T-cell (primary cell): ENCODE data around the gene GRM7. TPM values are rescaled to one million over a fixed set of nuclear protein-coding genes. Genes with fewer than 3 reads are reported as not detected.

Experiments
- ATAC-seq, 4 experiments: fragments of 200-7000 bp in 3 of 4; fragments of 150-1000 bp in 1 of 4; cut with Tn5 transposase; replicated peaks in 1 of 4; 1 replicate in 3 of 4; 2 replicates in 1 of 4; pipeline ENCODE4 v1.10.0; 2021; ENCODE audit warnings: moderate library complexity in 3 of 4, mild to moderate bottlenecking in 2 of 4, moderate number of reproducible peaks in 1 of 4
- CTCF ChIA-PET, 2 donors: fragments of 300-600 bp; sonication (Branson Sonifier 250); formaldehyde crosslinking; loops; one replicate each; lab custom pipeline; 2022; ENCODE audit warnings: antibody characterized with exemption in 2 of 2; lab: Charles Lee
- POLR2A ChIA-PET, 2 donors: fragments of 300-600 bp; sonication (Branson Sonifier 250); formaldehyde crosslinking; loops; one replicate each; lab custom pipeline; 2022; ENCODE audit warnings: antibody characterized with exemption in 2 of 2; lab: Charles Lee
- DNase-seq, 35 experiments: peaks; one replicate each; pipeline versions ENCODE4 v3.0.0 to v3.0.0-alpha.2; 2013 to 2023
- H3K27ac ChIP-seq: one replicate; pipeline ENCODE4 v1.5.1; 2013; ENCODE audit warnings: low read length
- H3K27me3 ChIP-seq, 2 experiments: replicated peaks in 1 of 2; 1 replicate in 1 of 2; 2 replicates in 1 of 2; pipeline versions ENCODE4 v1.6.1 to v1.7.0; 2013; ENCODE audit warnings: low read length in 1 of 2, mixed read lengths in 1 of 2; ENCODE audit not compliant: control insufficient read depth in 2 of 2, insufficient read depth in 2 of 2; ENCODE audit errors: extremely low read depth in 1 of 2
- H3K36me3 ChIP-seq, 2 donors: 1 replicate in 1 of 2; 2 replicates in 1 of 2; pipeline versions ENCODE4 v1.6.1 to v1.7.0; 2013; ENCODE audit warnings: low read length in 1 of 2; ENCODE audit not compliant: control insufficient read depth in 2 of 2, insufficient read depth in 1 of 2; ENCODE audit errors: extremely low read depth in 1 of 2
- H3K4me1 ChIP-seq, 2 experiments: 1 replicate in 1 of 2; 2 replicates in 1 of 2; pipeline versions ENCODE4 v1.6.1 to v1.7.0; 2013; ENCODE audit warnings: low read length in 2 of 2, mixed read lengths in 1 of 2; ENCODE audit not compliant: insufficient read depth in 2 of 2, control insufficient read depth in 1 of 2; ENCODE audit errors: extremely low read depth in 1 of 2
- H3K4me3 ChIP-seq, 2 donors: 1 replicate in 1 of 2; 2 replicates in 1 of 2; pipeline versions ENCODE4 v1.5.1 to v1.7.0; 2013; ENCODE audit warnings: mild to moderate bottlenecking in 2 of 2, low read length in 1 of 2, moderate library complexity in 1 of 2; ENCODE audit not compliant: control insufficient read depth in 1 of 2; ENCODE audit errors: extremely low read depth in 1 of 2
- H3K9me3 ChIP-seq: 2 replicates; pipeline ENCODE4 v1.7.0; 2013
- H3K27ac Mint-ChIP-seq, 2 donors: one replicate each; pipeline ENCODE4 v1.8.0; 2020 to 2021; ENCODE audit warnings: mild to moderate bottlenecking in 2 of 2, mixed read lengths in 2 of 2
- H3K27me3 Mint-ChIP-seq, 2 donors: one replicate each; pipeline ENCODE4 v1.8.0; 2021 to 2022; ENCODE audit warnings: mixed read lengths in 2 of 2
- H3K36me3 Mint-ChIP-seq: one replicate; pipeline ENCODE4 v1.8.0; 2021; ENCODE audit warnings: mixed read lengths
- H3K4me1 Mint-ChIP-seq, 3 donors: one replicate each; pipeline ENCODE4 v1.8.0; 2020 to 2022; ENCODE audit warnings: mixed read lengths in 3 of 3, mild to moderate bottlenecking in 1 of 3
- H3K4me3 Mint-ChIP-seq, 3 donors: one replicate each; pipeline ENCODE4 v1.8.0; 2020 to 2022; ENCODE audit warnings: mild to moderate bottlenecking in 3 of 3, mixed read lengths in 3 of 3, moderate library complexity in 3 of 3
- H3K9me3 Mint-ChIP-seq, 3 donors: one replicate each; pipeline ENCODE4 v1.8.0; 2020 to 2022; ENCODE audit warnings: mixed read lengths in 3 of 3
- WGBS: methylation state at CpG from one replicate; pipeline ENCODE4 v1.1.5; 2013; ENCODE audit warnings: missing lambda C conversion rate; ENCODE audit not compliant: insufficient coverage; 5-methylcytosine and 5-hydroxymethylcytosine counted together
- total RNA-seq, 35 experiments: library from RNA in 6 of 35; stranded (reverse) in 6 of 35; fragments of 120-200 nt in 1 of 35; gene quantifications; one replicate each; pipeline versions ENCODE4 v1.2.1 to v1.2.4 and lab custom pipeline; 2013 to 2026

GRM7 gene
- total RNA-seq, 5 donors from 2014 or later (not counting 1 experiment from before 2014, with no cell fraction given) = not detected

DNA sequence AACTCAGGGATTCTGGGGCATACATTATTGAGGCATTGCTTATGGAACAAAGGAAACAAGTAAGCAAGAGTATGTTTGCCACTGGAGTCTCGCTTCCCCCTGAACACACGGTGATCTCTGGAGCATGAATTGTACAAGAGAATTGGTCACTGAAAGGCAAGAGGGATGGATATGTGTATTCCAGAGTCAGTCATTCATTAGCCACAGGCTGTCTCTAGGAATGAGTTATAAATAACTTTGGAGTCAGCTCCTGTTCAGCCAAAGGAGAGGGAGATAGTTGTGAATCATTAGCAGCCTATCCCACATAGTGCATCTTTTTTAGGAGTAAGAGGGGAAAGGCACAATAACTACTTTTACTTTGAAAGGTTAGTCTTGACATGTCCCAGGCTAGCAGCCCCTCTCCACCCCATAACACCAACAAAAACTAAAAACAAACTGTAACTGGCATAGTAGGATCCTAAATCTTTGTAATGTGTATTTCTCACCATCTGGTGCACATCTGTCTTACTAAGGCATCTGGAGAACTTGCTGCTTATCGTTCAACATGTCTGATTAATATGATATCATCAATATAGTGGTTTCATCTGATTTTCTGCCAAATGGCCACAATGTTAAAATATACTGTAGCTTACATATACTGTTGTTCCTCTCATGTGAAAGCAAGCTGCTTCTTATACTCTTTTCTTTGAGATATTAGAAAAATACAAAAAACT, 462.2 kb downstream of the GRM7 start:
- Mint-ChIP-seq H3K9me3 (peaks cover 0 to 3% (median 3%) of the 10 kb centered on the region in 3 donors), H3K4me3 (no peak overlapping the region), H3K27ac (no peak overlapping the region), H3K27me3 (no peaks in the 10 kb centered on the region), H3K36me3 (no peaks in the 10 kb centered on the region), H3K4me1 (no peaks in the 10 kb centered on the region)
- Histone ChIP-seq H3K27me3 (no peaks in the 10 kb centered on the region), H3K4me1 (no peaks in the 10 kb centered on the region), H3K36me3 (no peaks in the 10 kb centered on the region), H3K9me3 (no peaks in the 10 kb centered on the region), H3K27ac (no peak overlapping the region), H3K4me3 (no peak overlapping the region)
- no peak for ATAC-seq
- no peak for DNase-seq
- WGBS = 78% methylated on average over 2 of the region's 3 CpGs
- ChIA-PET CTCF (no interaction called here), POLR2A (no interaction called here)

DNA sequence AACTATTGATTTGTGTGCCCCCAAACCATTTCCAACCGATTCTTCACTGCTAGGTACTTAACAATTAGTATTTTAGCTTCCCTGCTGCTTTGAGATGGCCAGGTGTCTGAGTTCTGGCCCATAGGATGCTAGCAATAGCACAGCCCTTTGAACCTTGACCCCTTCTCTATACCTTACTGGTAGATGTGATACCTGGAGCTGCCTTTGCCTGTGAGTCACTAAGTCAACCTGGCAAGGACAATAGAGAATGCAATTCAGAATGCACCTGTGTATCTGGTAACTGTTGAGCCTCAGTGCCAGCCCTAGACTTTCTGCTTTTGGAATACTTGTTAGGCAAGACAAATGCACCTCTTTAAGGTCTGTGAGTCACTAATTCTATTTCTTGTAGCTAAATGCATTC, 467.4 kb downstream of the GRM7 start:
- ATAC-seq (no peak), DNase-seq (no peak)
- peaks cover 0 to 2% (median 0%) of the 10 kb centered on the region in 3 donors for H3K9me3 Mint-ChIP-seq
- H3K27ac Mint-ChIP-seq = no peak overlapping the region
- H3K9me3 ChIP-seq = no peaks in the 10 kb centered on the region
- no peaks in the 10 kb centered on the region for H3K27me3 ChIP-seq
- H3K36me3 ChIP-seq = no peaks in the 10 kb centered on the region
- H3K27me3 Mint-ChIP-seq = peaks cover 0 to 6% of the 10 kb centered on the region in 2 donors
- H3K4me1 ChIP-seq = no peaks in the 10 kb centered on the region
- CTCF ChIA-PET = no interaction called here
- H3K4me3 Mint-ChIP-seq = no peak overlapping the region
- H3K4me1 Mint-ChIP-seq = no peaks in the 10 kb centered on the region
- POLR2A ChIA-PET = no interaction called here
- no peak overlapping the region for H3K4me3 ChIP-seq
- H3K27ac ChIP-seq = no peak overlapping the region
- H3K36me3 Mint-ChIP-seq = no peaks in the 10 kb centered on the region
- WGBS = 60% methylated on average over 1 of the region's 1 CpG

DNA sequence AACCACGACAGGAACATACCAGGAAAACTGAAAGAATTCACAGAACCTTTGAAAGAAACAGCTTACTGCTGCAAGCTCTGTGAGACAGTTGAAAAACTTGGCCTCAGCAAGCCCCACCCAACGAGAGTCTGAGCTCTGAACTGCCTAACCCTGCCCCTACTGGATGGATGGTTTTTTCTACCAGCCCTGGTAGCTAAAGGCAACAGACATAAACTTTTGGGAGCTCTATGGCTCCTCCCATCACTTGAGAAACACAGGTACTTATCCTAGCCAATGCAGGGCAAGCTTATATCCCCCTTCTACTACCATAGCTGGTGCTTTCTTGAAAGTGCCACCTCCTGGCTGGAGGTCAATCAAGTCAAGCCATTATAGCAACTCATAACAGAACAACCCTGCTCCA, 471.8 kb downstream of the GRM7 start:
- CTCF ChIA-PET = no interaction called here
- Mint-ChIP-seq H3K4me3 (no peak overlapping the region), H3K9me3 (peaks cover 0 to 24% (median 7%) of the 10 kb centered on the region in 3 donors), H3K27ac (no peak overlapping the region), H3K36me3 (no peaks in the 10 kb centered on the region), H3K27me3 (peaks cover 0 to 6% of the 10 kb centered on the region in 2 donors), H3K4me1 (no peaks in the 10 kb centered on the region)
- POLR2A ChIA-PET = no interaction called here
- no peaks in the 10 kb centered on the region for H3K27me3 ChIP-seq
- H3K9me3 ChIP-seq = no peaks in the 10 kb centered on the region
- no peaks in the 10 kb centered on the region for H3K4me1 ChIP-seq
- no peak overlapping the region for H3K4me3 ChIP-seq
- no peak for ATAC-seq
- no peak for DNase-seq
- 44% methylated on average over 2 of the region's 2 CpGs for WGBS
- no peak overlapping the region for H3K27ac ChIP-seq
- H3K36me3 ChIP-seq = no peaks in the 10 kb centered on the region

DNA sequence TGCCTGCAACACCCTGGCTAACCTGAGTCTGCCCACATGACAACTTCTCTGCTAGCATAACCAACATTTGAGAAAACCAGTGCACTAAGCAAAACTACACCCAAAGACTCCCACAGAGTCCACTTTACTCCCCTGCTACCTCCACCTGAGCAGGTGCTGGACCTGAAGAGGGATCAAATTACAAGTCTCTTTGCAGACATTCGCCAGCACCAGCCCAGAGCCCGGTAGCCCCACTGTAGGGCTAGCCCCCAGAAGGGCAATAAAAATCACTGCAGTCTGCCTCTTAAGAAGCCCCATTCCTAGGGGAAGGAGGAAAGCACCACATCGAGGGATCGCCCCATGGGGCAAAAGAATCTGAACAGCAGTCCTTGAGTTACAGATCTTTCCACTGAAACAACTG, 472.2 kb downstream of the GRM7 start:
- Histone ChIP-seq H3K27me3 (no peaks in the 10 kb centered on the region), H3K36me3 (no peaks in the 10 kb centered on the region), H3K27ac (no peak overlapping the region), H3K4me1 (no peaks in the 10 kb centered on the region), H3K4me3 (no peak overlapping the region), H3K9me3 (no peaks in the 10 kb centered on the region)
- Mint-ChIP-seq H3K4me1 (no peaks in the 10 kb centered on the region), H3K27ac (no peak overlapping the region), H3K9me3 (peaks cover 0 to 24% (median 7%) of the 10 kb centered on the region in 3 donors), H3K4me3 (no peak overlapping the region), H3K36me3 (no peaks in the 10 kb centered on the region), H3K27me3 (peaks cover 0 to 6% of the 10 kb centered on the region in 2 donors)
- ATAC-seq (no peak), DNase-seq (no peak)
- 100% methylated on average over 2 of the region's 4 CpGs for WGBS
- POLR2A ChIA-PET = no interaction called here
- CTCF ChIA-PET = no interaction called here

DNA sequence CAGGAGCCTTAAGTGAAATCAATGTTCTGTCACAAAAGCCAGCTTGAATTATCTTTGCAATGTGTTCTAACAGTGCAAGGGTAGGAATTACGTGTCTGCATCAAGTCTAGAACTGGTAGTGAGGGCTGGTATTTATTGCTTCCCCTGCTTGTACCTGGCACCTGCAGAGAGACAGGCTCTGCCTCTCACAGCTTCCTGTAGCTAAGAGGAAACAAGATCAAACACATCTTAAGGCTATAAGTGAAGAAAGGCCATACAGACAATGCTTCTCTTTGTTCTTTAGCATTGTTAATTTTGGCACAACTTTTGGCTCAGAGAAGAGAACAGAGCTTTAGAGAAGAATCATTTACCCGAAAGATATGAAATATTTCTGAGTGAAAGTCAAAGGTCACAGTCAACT, 479.9 kb downstream of the GRM7 start:
- no peak overlapping the region for H3K27ac Mint-ChIP-seq
- peak in 2 of 4 experiments; percentile 27 to 48 for ATAC-seq
- CTCF ChIA-PET = no interaction called here

DNA sequence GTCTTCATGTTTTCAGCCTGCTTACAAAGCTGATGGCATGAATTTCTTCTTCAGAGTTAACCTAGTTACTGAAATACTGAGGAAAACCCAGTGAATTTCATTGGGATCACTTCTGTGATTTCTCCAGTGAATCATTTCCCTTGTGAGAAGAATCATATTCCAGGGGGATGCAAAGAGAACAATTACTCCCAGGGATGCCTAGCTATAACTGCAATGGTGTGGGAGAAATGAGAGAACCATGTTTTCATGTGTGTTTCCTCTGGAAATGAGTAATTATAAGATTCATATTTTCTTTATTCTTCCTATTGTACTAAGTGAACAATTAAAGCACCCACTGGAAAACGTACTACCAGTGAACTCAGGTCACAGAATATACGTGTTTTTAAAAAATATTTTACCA, 485.4 kb downstream of the GRM7 start:
- H3K27ac Mint-ChIP-seq = no peak overlapping the region
- H3K36me3 ChIP-seq = no peaks in the 10 kb centered on the region
- CTCF ChIA-PET = no interaction called here
- WGBS = no CpG with 5 or more reads among the region's 2 CpGs
- no peak overlapping the region for H3K4me3 Mint-ChIP-seq
- no peaks in the 10 kb centered on the region for H3K27me3 ChIP-seq
- POLR2A ChIA-PET = no interaction called here
- H3K27me3 Mint-ChIP-seq = no peaks in the 10 kb centered on the region
- H3K27ac ChIP-seq = no peak overlapping the region
- peaks cover 0 to 1% (median under 1%) of the 10 kb centered on the region in 3 donors for H3K4me1 Mint-ChIP-seq
- ATAC-seq (no peak), DNase-seq (no peak)
- no peaks in the 10 kb centered on the region for H3K36me3 Mint-ChIP-seq
- no peaks in the 10 kb centered on the region for H3K4me1 ChIP-seq
- H3K9me3 ChIP-seq = no peaks in the 10 kb centered on the region
- H3K4me3 ChIP-seq = no peak overlapping the region
- peaks cover 0 to 7% (median 0%) of the 10 kb centered on the region in 3 donors for H3K9me3 Mint-ChIP-seq

More for the DNA sequence above, 479.9 kb downstream of the GRM7 start:
- Histone ChIP-seq H3K9me3 (no peaks in the 10 kb centered on the region), H3K27me3 (no peaks in the 10 kb centered on the region), H3K36me3 (no peaks in the 10 kb centered on the region), H3K27ac (no peak overlapping the region), H3K4me1 (peaks cover 0 to 2% of the 10 kb centered on the region in 2 experiments), H3K4me3 (no peak overlapping the region)
- H3K27me3 Mint-ChIP-seq = no peaks in the 10 kb centered on the region
- H3K4me3 Mint-ChIP-seq = no peak overlapping the region
- WGBS = no CpG with 5 or more reads among the region's 2 CpGs
- H3K36me3 Mint-ChIP-seq = no peaks in the 10 kb centered on the region
- no peak for DNase-seq
- POLR2A ChIA-PET = no interaction called here
- peaks cover 0 to 5% (median 5%) of the 10 kb centered on the region in 3 donors for H3K4me1 Mint-ChIP-seq
- peaks cover 0 to 17% (median 4%) of the 10 kb centered on the region in 3 donors for H3K9me3 Mint-ChIP-seq
